H1 (cell line): ENCODE results near the gene SIGLEC15. TPM values are rescaled to one million over a fixed set of nuclear protein-coding genes. Genes with fewer than 3 reads are reported as not detected.

ENCODE experiments used
- CTCF ChIA-PET: fragments of 300-600 bp; sonication (Branson Sonifier 250); formaldehyde crosslinking; loops from one replicate; lab custom pipeline; 2021; ENCODE audit not compliant: partially characterized antibody; lab: Charles Lee
- POLR2A ChIA-PET: fragments of 300-600 bp; sonication (Branson Sonifier 250); formaldehyde crosslinking; loops from one replicate; lab custom pipeline; 2021; ENCODE audit warnings: inconsistent platforms; ENCODE audit not compliant: partially characterized antibody; lab: Charles Lee
- DNase-seq, 2 experiments: peaks; one replicate each; pipeline versions ENCODE4 v3.0.0 to v3.0.0-alpha.2; 2010 to 2022; ENCODE audit warnings: low spot score in 2 of 2, low read depth in 1 of 2, mixed read lengths in 1 of 2
- FAIRE-seq: peaks from 2 replicates; lab custom pipeline; 2011; peaks lifted over from hg19 to GRCh38; lab: Jason Lieb, UNC
- H2AFZ ChIP-seq: 2 replicates; pipeline ENCODE4 v1.8.1; 2012; ENCODE audit warnings: low read length, inconsistent platforms
- H2AK5ac ChIP-seq: 2 replicates; pipeline ENCODE4 v1.6.1; 2013; ENCODE audit warnings: low read depth, low read length
- H2BK120ac ChIP-seq: replicated peaks from 2 replicates; pipeline ENCODE3; 2013; ENCODE audit warnings: low read depth, low read length, inconsistent platforms
- H2BK12ac ChIP-seq: 2 replicates; pipeline ENCODE4 v1.6.1; 2013; ENCODE audit warnings: low read depth, low read length
- H2BK15ac ChIP-seq: 2 replicates; pipeline ENCODE4 v1.6.1; 2013; ENCODE audit warnings: low read length
- H2BK20ac ChIP-seq: 2 replicates; pipeline ENCODE4 v1.6.1; 2013; ENCODE audit warnings: low read length
- H2BK5ac ChIP-seq: 2 replicates; pipeline ENCODE4 v1.6.1; 2013; ENCODE audit warnings: low read depth, low read length
- H3K14ac ChIP-seq: 2 replicates; pipeline ENCODE4 v1.6.1; 2013; ENCODE audit warnings: inconsistent platforms; ENCODE audit not compliant: insufficient read length
- H3K18ac ChIP-seq: 2 replicates; pipeline ENCODE4 v1.6.1; 2013; ENCODE audit warnings: low read length; ENCODE audit errors: extremely low read depth
- H3K23ac ChIP-seq: 2 replicates; pipeline ENCODE4 v1.6.1; 2013; ENCODE audit warnings: inconsistent platforms; ENCODE audit not compliant: insufficient read length
- H3K23me2 ChIP-seq: 2 replicates; pipeline ENCODE4 v1.6.1; 2013; ENCODE audit warnings: low read depth, low read length
- H3K27ac ChIP-seq: 2 replicates; pipeline ENCODE4 v1.6.1; 2011; ENCODE audit warnings: low read depth, low read length, inconsistent platforms
- H3K27me3 ChIP-seq, 4 experiments: replicated peaks in 1 of 4; 1 replicate in 1 of 4; 2 replicates in 3 of 4; pipeline versions ENCODE4 v1.6.1 to v1.8.1; 2011 to 2013; ENCODE audit warnings: low read length in 3 of 4, mild to moderate bottlenecking in 3 of 4, inconsistent platforms in 2 of 4, mixed read lengths in 2 of 4, moderate library complexity in 1 of 4; ENCODE audit not compliant: control insufficient read depth in 3 of 4, insufficient read depth in 3 of 4; ENCODE audit errors: extremely low read depth in 1 of 4
- H3K36me3 ChIP-seq, 4 experiments: 2 replicates each; pipeline versions ENCODE4 v1.6.1 to v1.8.1; 2011 to 2013; ENCODE audit warnings: mild to moderate bottlenecking in 4 of 4, low read length in 3 of 4, moderate library complexity in 2 of 4, control low read depth in 1 of 4, inconsistent platforms in 1 of 4; ENCODE audit not compliant: insufficient read depth in 4 of 4, control insufficient read depth in 2 of 4
- H3K4ac ChIP-seq: replicated peaks from 2 replicates; pipeline ENCODE3; 2013; ENCODE audit warnings: low read length, low read depth, mixed read lengths, inconsistent platforms; ENCODE audit not compliant: insufficient read length
- H3K4me1 ChIP-seq, 4 experiments: replicated peaks in 1 of 4; 1 replicate in 1 of 4; 2 replicates in 3 of 4; pipeline versions ENCODE4 v1.6.1 to v1.8.1; 2011 to 2013; ENCODE audit warnings: low read length in 3 of 4, inconsistent platforms in 2 of 4, mixed read lengths in 1 of 4; ENCODE audit not compliant: insufficient read depth in 4 of 4, control insufficient read depth in 3 of 4
- H3K4me2 ChIP-seq, 2 experiments: 2 replicates each; pipeline versions ENCODE4 v1.6.1 to v1.8.1; 2011 to 2013; ENCODE audit warnings: low read depth in 2 of 2, low read length in 2 of 2, control low read depth in 1 of 2, inconsistent platforms in 1 of 2, mild to moderate bottlenecking in 1 of 2; ENCODE audit not compliant: insufficient read depth in 1 of 2
- H3K4me3 ChIP-seq, 4 experiments: fragments of 200-600, 300-600 bp in 1 of 4; sonication (generic), shearing (Covaris generic), sonication (Bioruptor Twin) in 1 of 4; 2 replicates each; pipeline versions ENCODE4 v1.5.1 to v1.8.1; 2011 to 2016; ENCODE audit warnings: low read length in 4 of 4, low read depth in 3 of 4, control low read depth in 2 of 4, inconsistent platforms in 2 of 4, mild to moderate bottlenecking in 2 of 4, mixed read lengths in 1 of 4, moderate library complexity in 1 of 4; ENCODE audit not compliant: insufficient read depth in 2 of 4; ENCODE audit errors: extremely low read depth in 1 of 4
- H3K56ac ChIP-seq: replicated peaks from 2 replicates; pipeline ENCODE3; 2013; ENCODE audit warnings: low read depth, mild to moderate bottlenecking, mixed read lengths, low read length, inconsistent platforms; ENCODE audit not compliant: insufficient read length
- H3K79me1 ChIP-seq: 2 replicates; pipeline ENCODE4 v1.6.1; 2013; ENCODE audit warnings: low read depth, low read length, control low read depth
- H3K79me2 ChIP-seq, 2 experiments: 2 replicates each; pipeline versions ENCODE4 v1.6.1 to v1.8.1; 2012 to 2013; ENCODE audit warnings: low read length in 2 of 2, mild to moderate bottlenecking in 2 of 2, inconsistent platforms in 1 of 2; ENCODE audit not compliant: insufficient read depth in 2 of 2, control insufficient read depth in 1 of 2
- H3K9ac ChIP-seq, 4 experiments: replicated peaks in 1 of 4; 1 replicate in 1 of 4; 2 replicates in 3 of 4; pipeline versions ENCODE4 v1.6.1 to v1.8.1; 2011 to 2013; ENCODE audit warnings: low read depth in 3 of 4, low read length in 3 of 4, control low read depth in 2 of 4, mild to moderate bottlenecking in 2 of 4, moderate library complexity in 2 of 4, inconsistent platforms in 1 of 4; ENCODE audit errors: extremely low read depth in 1 of 4
- H3K9me3 ChIP-seq, 2 experiments: 2 replicates each; pipeline versions ENCODE4 v1.6.1 to v1.8.1; 2012 to 2013; ENCODE audit warnings: mild to moderate bottlenecking in 2 of 2, moderate library complexity in 2 of 2, control low read depth in 1 of 2, inconsistent platforms in 1 of 2, low read depth in 1 of 2, low read length in 1 of 2, mixed read lengths in 1 of 2; ENCODE audit not compliant: insufficient read depth in 2 of 2
- H4K20me1 ChIP-seq, 2 experiments: replicated peaks in 1 of 2; 2 replicates each; pipeline versions ENCODE3 to v1.8.1; 2011 to 2013; ENCODE audit warnings: inconsistent platforms in 2 of 2, low read length in 2 of 2, mild to moderate bottlenecking in 1 of 2; ENCODE audit not compliant: insufficient read depth in 2 of 2, control insufficient read depth in 1 of 2
- H4K5ac ChIP-seq: 2 replicates; pipeline ENCODE4 v1.6.1; 2013; ENCODE audit warnings: low read length, low read depth, mixed read lengths, inconsistent platforms; ENCODE audit not compliant: insufficient read length
- H4K8ac ChIP-seq: 2 replicates; pipeline ENCODE4 v1.8.0; 2013; ENCODE audit warnings: mild to moderate bottlenecking, moderate library complexity, low read length, inconsistent platforms; ENCODE audit not compliant: insufficient read depth; ENCODE audit errors: extremely low read depth
- H4K91ac ChIP-seq: replicated peaks from 2 replicates; pipeline ENCODE3; 2013; ENCODE audit warnings: low read length, mixed read lengths, inconsistent platforms; ENCODE audit not compliant: insufficient read length
- CTBP2 ChIP-seq: IDR thresholded peaks from 2 replicates; pipeline ENCODE4 v1.7.0; 2011; ENCODE audit warnings: borderline replicate concordance, mild to moderate bottlenecking, moderate library complexity, mixed read lengths, low read length; ENCODE audit not compliant: insufficient read depth, insufficient read length
- HDAC6 ChIP-seq: IDR thresholded peaks from one replicate; pipeline ENCODE4 v1.7.1; 2012; ENCODE audit warnings: low read depth, mild to moderate bottlenecking, inconsistent platforms, low read length, moderate library complexity
- MAFK ChIP-seq: IDR thresholded peaks from 2 replicates; pipeline ENCODE4 v1.6.1; 2012; ENCODE audit warnings: low read depth, mild to moderate bottlenecking, improper control_type of control experiment, low read length
- POLR2A ChIP-seq, 2 experiments: IDR thresholded peaks; 1 replicate in 1 of 2; 2 replicates in 1 of 2; pipeline ENCODE4 v1.6.1; 2011; ENCODE audit warnings: low read depth in 2 of 2, low read length in 2 of 2, mild to moderate bottlenecking in 2 of 2; ENCODE audit errors: control extremely low read depth in 1 of 2
- POU5F1 ChIP-seq: IDR thresholded peaks from 2 replicates; pipeline ENCODE4 v1.6.1; 2011; ENCODE audit warnings: low read depth, mild to moderate bottlenecking, low read length, moderate library complexity
- RFX5 ChIP-seq: IDR thresholded peaks from 2 replicates; pipeline ENCODE4 v1.6.1; 2011; ENCODE audit warnings: low read depth, low read length, improper control_type of control experiment, borderline replicate concordance
- SIRT6 ChIP-seq: IDR thresholded peaks from one replicate; pipeline ENCODE4 v1.7.1; 2012; ENCODE audit warnings: low read length, inconsistent platforms
- SP2 ChIP-seq: IDR thresholded peaks from 2 replicates; pipeline ENCODE4 v1.6.1; 2012; ENCODE audit warnings: mild to moderate bottlenecking, low read length, inconsistent platforms
- TAF7 ChIP-seq: optimal IDR thresholded peaks from 2 replicates; pipeline ENCODE3; 2011; ENCODE audit warnings: low read depth, mild to moderate bottlenecking, inconsistent platforms, low read length, moderate library complexity, borderline replicate concordance
- TEAD4 ChIP-seq: IDR thresholded peaks from 2 replicates; pipeline ENCODE4 v1.6.1; 2012; ENCODE audit warnings: low read depth, low read length, inconsistent platforms, mixed read lengths
- WGBS, 2 experiments: shearing (Covaris generic) in 1 of 2; methylation state at CpG; one replicate each; pipeline versions ENCODE4 v1.1.6 to v1.1.7; 2013 to 2015; ENCODE audit warnings: low lambda C conversion rate in 2 of 2, mixed read lengths in 2 of 2, inconsistent platforms in 1 of 2, low coverage in 1 of 2, missing lambda C conversion rate in 1 of 2; ENCODE audit not compliant: insufficient replicate concordance in 2 of 2, insufficient coverage in 1 of 2, insufficient read length in 1 of 2; ENCODE audit errors: extremely low coverage in 1 of 2, missing lambda C conversion rate in 1 of 2; 5-methylcytosine and 5-hydroxymethylcytosine counted together
- polyA plus RNA-seq, 7 experiments: library from polyadenylated mRNA; depleted of rRNA in 3 of 7; stranded (reverse) in 5 of 7; unstranded in 2 of 7; fragments of >200 nt in 5 of 7; fragments of 200-250 nt in 2 of 7; gene quantifications; 1 replicate in 5 of 7; 2 replicates in 1 of 7; 4 replicates in 1 of 7; pipeline versions ENCODE4 v1.2.1 to v1.2.3, GENCODE V29; 2011 to 2013; ENCODE audit warnings: missing spikeins in 2 of 7, mixed read lengths in 2 of 7
- total RNA-seq: library from RNA; stranded (reverse); fragmentation: NEBNext Ultra II Directional; extraction: Animal tissue kit (Norgen Biotek cat#: 25700); gene quantifications from 2 replicates; pipeline ENCODE4 v1.2.1, GENCODE V29; 2021

The SIGLEC15 gene
- total and polyA plus RNA-seq, 2 of the 8 experiments (the other 6 are each of a cell fraction or from before 2014, with no cell fraction given), result 0.20 to 0.37 TPM

DNA sequence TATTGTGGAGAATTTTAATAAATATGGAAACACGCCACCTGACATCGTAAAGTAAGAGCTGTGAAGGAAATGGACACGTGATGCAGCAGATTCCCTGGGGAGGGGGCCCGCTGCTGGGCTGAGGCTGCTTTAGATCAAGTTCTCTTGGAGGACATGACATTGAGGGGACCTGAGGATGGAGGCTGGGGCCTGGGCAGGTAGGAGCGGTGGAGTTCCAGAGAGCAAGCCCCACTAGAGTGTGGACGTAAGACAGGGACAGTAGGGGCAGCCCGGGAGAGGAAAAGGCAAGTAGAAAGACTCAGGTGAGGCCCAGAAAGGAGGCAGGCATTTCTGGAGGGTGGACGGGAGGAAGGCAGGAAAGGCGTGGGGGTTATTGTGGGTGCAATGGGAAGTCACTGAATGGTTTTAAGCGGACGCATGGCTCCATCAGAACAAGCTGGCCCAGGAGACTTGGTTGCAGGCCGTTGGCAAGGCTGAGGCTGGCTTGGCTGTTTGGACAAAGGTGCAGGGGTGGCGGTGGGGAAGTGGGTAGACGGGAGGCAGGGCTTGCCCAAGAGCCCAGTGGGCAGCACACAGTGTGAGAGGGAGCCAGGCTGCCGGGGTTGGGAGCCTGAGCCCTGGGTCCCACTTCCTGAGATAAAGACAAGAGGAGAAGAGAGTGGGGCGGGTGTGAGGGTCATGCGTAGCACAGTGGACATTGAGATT is 15.7 kb downstream of the SIGLEC15 start:
- Histone ChIP-seq H3K36me3 (no peaks in the 10 kb centered on the region), H3K4me1 (peaks cover 6 to 19% (median 10%) of the 10 kb centered on the region in 4 experiments), H3K56ac (no peak overlapping the region), H3K23ac (no peak overlapping the region), H3K27me3 (peaks cover 8 to 29% (median 23%) of the 10 kb centered on the region in 4 experiments), H4K91ac (no peak overlapping the region), H3K23me2 (peaks cover 4% of the 10 kb centered on the region; the same call in 1 of the 2 replicates), H2BK20ac (no peak overlapping the region), H4K5ac (no peak overlapping the region), H2BK15ac (no peak overlapping the region), H3K9ac (no peak overlapping the region), H4K8ac (no peak overlapping the region), H3K9me3 (no peaks in the 10 kb centered on the region), H3K79me2 (no peaks in the 10 kb centered on the region), H2BK12ac (no peak overlapping the region), H2BK120ac (no peak overlapping the region)
- CTCF ChIA-PET, result interaction anchor here (1.8 to 4.4 kb wide), 3 partner anchors 8 to 39 kb away, joined by 3 to 33 read pairs (median 32); no protein-coding TSS in a partner anchor
- POLR2A ChIA-PET, result no interaction called here
- no peak for TF ChIP-seq TAF7
- TF ChIP-seq HDAC6, result no peak
- TF ChIP-seq POLR2A (IDR thresholded peaks at IDR 0.05; ENCODE audit: control extremely low read depth in 1 of 2, low read depth in 2 of 2, low read length in 2 of 2), result no peak
- no peak for TF ChIP-seq MAFK
- no peak for TF ChIP-seq SIRT6
- no peak for TF ChIP-seq POU5F1
- TF ChIP-seq RFX5, result no peak
- no peak for TF ChIP-seq SP2
- TF ChIP-seq CTBP2, result no peak
- TF ChIP-seq TEAD4, result no peak
- TF ChIP-seq, all 59 proteins: peak for 0
- H3K14ac ChIP-seq, result no peak overlapping the region
- 78% methylated on average over 17 of the region's 17 CpGs; no CpG with 5 or more reads in 1 of the 2 experiments for WGBS, 2 experiments
- FAIRE-seq (no peak), DNase-seq (no peak)
- no peak overlapping the region for H3K18ac ChIP-seq
- H4K20me1 ChIP-seq, result no peaks in the 10 kb centered on the region
- no peak overlapping the region for H3K4ac ChIP-seq
- H2BK5ac ChIP-seq, result no peak overlapping the region
- no peak overlapping the region for H3K4me3 ChIP-seq
- no peak overlapping the region for H2AK5ac ChIP-seq
- H2AFZ ChIP-seq, result no peak overlapping the region
- no peaks in the 10 kb centered on the region for H3K79me1 ChIP-seq
- H3K4me2 ChIP-seq, result no peak overlapping the region
- H3K27ac ChIP-seq, result no peak overlapping the region
